ENCODE measurements around the gene TMEM52.

Gene TMEM52

DNA sequence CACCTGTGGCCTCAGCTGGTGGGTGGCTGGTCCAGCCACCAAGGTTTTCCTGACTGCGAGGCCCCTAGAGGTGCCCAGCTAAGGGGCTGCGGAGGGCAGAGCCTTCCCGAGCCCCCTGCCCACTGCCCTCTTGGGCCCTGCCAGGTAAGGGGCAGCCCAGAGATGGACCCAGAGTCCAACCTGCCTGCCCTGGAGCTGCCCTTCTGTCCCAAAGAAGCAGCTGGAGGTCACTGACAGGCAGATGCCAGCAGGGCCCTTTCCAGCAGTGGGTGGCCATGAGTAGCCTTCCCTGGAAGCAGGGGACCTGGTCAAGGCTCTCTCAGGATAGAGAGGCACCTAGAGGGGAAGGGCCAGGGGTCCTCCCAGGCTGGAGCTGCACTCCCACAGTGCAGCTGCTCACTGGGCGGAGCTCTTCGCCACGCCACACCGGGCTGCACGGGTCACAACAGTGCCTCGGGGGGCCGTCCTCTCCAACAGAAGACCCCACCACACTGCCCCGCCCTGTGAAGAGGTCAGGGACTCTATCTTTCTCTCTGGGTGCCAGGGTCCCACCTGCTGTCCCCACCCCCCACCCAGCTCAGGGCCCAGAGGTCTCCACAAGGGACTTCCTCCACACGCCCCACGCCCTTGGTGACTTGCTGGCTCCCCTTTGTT is 17.3 kb downstream of the TMEM52 start:
- peak overlapping the region; percentile 48 for H3K18ac ChIP-seq (ENCODE audit: low read length)
- DNase-seq (ENCODE audit: low spot score), result no peak
- no CpG with 5 or more reads among the region's 13 CpGs for WGBS, 2 donors (ENCODE audit: extremely low coverage in 2 of 2, insufficient read length in 2 of 2, insufficient replicate concordance in 1 of 2)

GRCh38 chr1:1900883-1901640 is 18.0 kb downstream of the TMEM52 start:
- no peaks in the 10 kb centered on the region for H3K4me1 ChIP-seq (ENCODE audit: control insufficient read depth in 2 of 2, insufficient read depth in 1 of 2, low read depth in 1 of 2, low read length in 2 of 2)
- no peak overlapping the region for H2BK12ac ChIP-seq (ENCODE audit: low read length)
- no peak overlapping the region for H2BK5ac ChIP-seq (ENCODE audit: low read length)
- H3K36me3 ChIP-seq (replicated peaks in 1 of 2; ENCODE audit: control insufficient read depth in 2 of 2, insufficient read depth in 2 of 2, low read length in 2 of 2), result no peaks in the 10 kb centered on the region
- peak overlapping the region; percentile 61 for H2AK5ac ChIP-seq (ENCODE audit: low read depth, low read length)
- H3K27ac ChIP-seq (replicated peaks; ENCODE audit: low read length), result no peak overlapping the region
- no peak overlapping the region for H3K23ac ChIP-seq (ENCODE audit: low read depth, low read length, poor library complexity)
- no peak overlapping the region for H2AFZ ChIP-seq (ENCODE audit: low read length)
- no CpG with 5 or more reads among the region's 14 CpGs for WGBS, 2 donors (ENCODE audit: extremely low coverage in 2 of 2, insufficient read length in 2 of 2, insufficient replicate concordance in 1 of 2)
- no peak overlapping the region for H3K4me2 ChIP-seq (ENCODE audit: insufficient read depth, low read length, poor library complexity, severe bottlenecking)
- no peak overlapping the region for H3K14ac ChIP-seq (ENCODE audit: low read length)
- no peak overlapping the region for H4K91ac ChIP-seq (ENCODE audit: low read depth, low read length, poor library complexity)
- no peak overlapping the region for H2BK15ac ChIP-seq (ENCODE audit: low read length)
- DNase-seq (ENCODE audit: low spot score), result no peak
- peaks cover 2% of the 10 kb centered on the region for H3K79me1 ChIP-seq (ENCODE audit: low read depth, low read length)
- H3K4ac ChIP-seq (ENCODE audit: low read length), result no peak overlapping the region
- H3K18ac ChIP-seq (ENCODE audit: low read length), result no peak overlapping the region
- H2BK120ac ChIP-seq (ENCODE audit: low read depth, low read length), result no peak overlapping the region
- H3K27me3 ChIP-seq (ENCODE audit: control insufficient read depth in 3 of 3, insufficient read depth in 3 of 3, low read depth in 1 of 3, low read length in 3 of 3), result no peaks in the 10 kb centered on the region
- H3K4me3 ChIP-seq (ENCODE audit: low read length in 2 of 2), result no peak overlapping the region
- H3K9ac ChIP-seq (ENCODE audit: low read depth, low read length, poor library complexity), result no peak overlapping the region
- peaks cover 4 to 11% of the 10 kb centered on the region in 2 donors for H3K9me3 ChIP-seq (replicated peaks in 1 of 2; ENCODE audit: control insufficient read depth in 2 of 2, insufficient read depth in 1 of 2, low read depth in 1 of 2, low read length in 2 of 2)
- no peak overlapping the region for H4K8ac ChIP-seq (ENCODE audit: low read depth, low read length)

More for the DNA sequence above, 17.3 kb downstream of the TMEM52 start:
- Histone ChIP-seq H2BK15ac (ENCODE audit: low read length) (peak overlapping the region; percentile 33), H2BK12ac (ENCODE audit: low read length) (peak overlapping the region; percentile 7), H2AFZ (ENCODE audit: low read length) (no peak overlapping the region), H3K27me3 (ENCODE audit: control insufficient read depth in 3 of 3, insufficient read depth in 3 of 3, low read depth in 1 of 3, low read length in 3 of 3) (no peaks in the 10 kb centered on the region), H3K9ac (ENCODE audit: low read depth, low read length, poor library complexity) (peak overlapping the region; percentile 9), H2AK5ac (ENCODE audit: low read depth, low read length) (peak overlapping the region; percentile 74), H3K79me1 (ENCODE audit: low read depth, low read length) (peaks cover 2% of the 10 kb centered on the region), H2BK120ac (ENCODE audit: low read depth, low read length) (no peak overlapping the region), H4K8ac (ENCODE audit: low read depth, low read length) (no peak overlapping the region), H3K9me3 (replicated peaks in 1 of 2; ENCODE audit: control insufficient read depth in 2 of 2, insufficient read depth in 1 of 2, low read depth in 1 of 2, low read length in 2 of 2) (peaks cover 4 to 11% of the 10 kb centered on the region in 2 donors), H3K23ac (ENCODE audit: low read depth, low read length, poor library complexity) (peak overlapping the region; percentile 43), H3K14ac (ENCODE audit: low read length) (no peak overlapping the region), H3K4me3 (ENCODE audit: low read length in 2 of 2) (no peak overlapping the region), H4K91ac (ENCODE audit: low read depth, low read length, poor library complexity) (no peak overlapping the region), H3K36me3 (replicated peaks in 1 of 2; ENCODE audit: control insufficient read depth in 2 of 2, insufficient read depth in 2 of 2, low read length in 2 of 2) (no peaks in the 10 kb centered on the region), H3K4me1 (ENCODE audit: control insufficient read depth in 2 of 2, insufficient read depth in 1 of 2, low read depth in 1 of 2, low read length in 2 of 2) (no peaks in the 10 kb centered on the region), H2BK5ac (ENCODE audit: low read length) (no peak overlapping the region), H3K4me2 (ENCODE audit: insufficient read depth, low read length, poor library complexity, severe bottlenecking) (no peak overlapping the region), H3K27ac (replicated peaks; ENCODE audit: low read length) (no peak overlapping the region), H3K4ac (ENCODE audit: low read length) (no peak overlapping the region)

DNA sequence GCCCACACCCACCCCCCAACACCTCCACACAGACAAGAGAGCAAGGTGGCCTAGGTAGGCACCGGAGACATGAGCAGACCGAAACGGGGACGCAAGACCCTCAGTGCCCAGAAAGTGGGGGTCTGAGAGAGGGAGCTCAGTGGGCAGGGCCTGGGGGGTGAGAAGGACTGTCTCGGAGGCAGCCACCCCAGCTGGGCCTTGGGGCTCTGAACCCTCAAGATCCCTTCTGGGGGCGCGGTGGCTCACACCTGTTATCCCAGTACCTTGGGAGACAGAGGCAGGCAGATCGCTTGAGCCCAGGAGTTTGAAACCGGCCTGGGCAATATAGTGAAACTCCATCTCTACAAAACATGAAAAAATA is 19.1 kb downstream of the TMEM52 start:
- Histone ChIP-seq H2AFZ (ENCODE audit: low read length) (no peak overlapping the region), H3K4me2 (ENCODE audit: insufficient read depth, low read length, poor library complexity, severe bottlenecking) (no peak overlapping the region), H3K9ac (ENCODE audit: low read depth, low read length, poor library complexity) (no peak overlapping the region), H4K91ac (ENCODE audit: low read depth, low read length, poor library complexity) (peak overlapping the region; percentile 87), H3K4ac (ENCODE audit: low read length) (no peak overlapping the region), H3K14ac (ENCODE audit: low read length) (peak overlapping the region; percentile 91), H3K27ac (replicated peaks; ENCODE audit: low read length) (no peak overlapping the region), H3K27me3 (ENCODE audit: control insufficient read depth in 3 of 3, insufficient read depth in 3 of 3, low read depth in 1 of 3, low read length in 3 of 3) (no peaks in the 10 kb centered on the region), H3K4me1 (ENCODE audit: control insufficient read depth in 2 of 2, insufficient read depth in 1 of 2, low read depth in 1 of 2, low read length in 2 of 2) (peaks cover 2 to 6% of the 10 kb centered on the region in 2 donors), H2AK5ac (ENCODE audit: low read depth, low read length) (peak overlapping the region; percentile 45), H2BK12ac (ENCODE audit: low read length) (peak overlapping the region; percentile 90), H2BK5ac (ENCODE audit: low read length) (no peak overlapping the region), H3K9me3 (replicated peaks in 1 of 2; ENCODE audit: control insufficient read depth in 2 of 2, insufficient read depth in 1 of 2, low read depth in 1 of 2, low read length in 2 of 2) (peaks cover 4 to 11% of the 10 kb centered on the region in 2 donors), H3K79me1 (ENCODE audit: low read depth, low read length) (peaks cover 4% of the 10 kb centered on the region), H3K4me3 (ENCODE audit: low read length in 2 of 2) (no peak overlapping the region), H2BK15ac (ENCODE audit: low read length) (peak overlapping the region; percentile 55), H3K36me3 (replicated peaks in 1 of 2; ENCODE audit: control insufficient read depth in 2 of 2, insufficient read depth in 2 of 2, low read length in 2 of 2) (no peaks in the 10 kb centered on the region), H3K18ac (ENCODE audit: low read length) (peak overlapping the region; percentile 57), H4K8ac (ENCODE audit: low read depth, low read length) (no peak overlapping the region), H3K23ac (ENCODE audit: low read depth, low read length, poor library complexity) (peak overlapping the region; percentile 9), H2BK120ac (ENCODE audit: low read depth, low read length) (no peak overlapping the region)
- WGBS, 2 donors (ENCODE audit: extremely low coverage in 2 of 2, insufficient read length in 2 of 2, insufficient replicate concordance in 1 of 2), result no CpG with 5 or more reads among the region's 9 CpGs
- DNase-seq (ENCODE audit: low spot score), result no peak

- H3K14ac ChIP-seq (ENCODE audit: low read length), result peak overlapping the region; percentile 91
- H3K18ac ChIP-seq (ENCODE audit: low read length), result peak overlapping the region; percentile 77
- H2AK5ac ChIP-seq (ENCODE audit: low read depth, low read length), result peak overlapping the region; percentile 45
- peaks cover 2% of the 10 kb centered on the region for H3K79me1 ChIP-seq (ENCODE audit: low read depth, low read length)
- H4K8ac ChIP-seq (ENCODE audit: low read depth, low read length), result no peak overlapping the region
- H2AFZ ChIP-seq (ENCODE audit: low read length), result no peak overlapping the region
- peak overlapping the region; percentile 87 for H4K91ac ChIP-seq (ENCODE audit: low read depth, low read length, poor library complexity)
- no peaks in the 10 kb centered on the region for H3K36me3 ChIP-seq (replicated peaks in 1 of 2; ENCODE audit: control insufficient read depth in 2 of 2, insufficient read depth in 2 of 2, low read length in 2 of 2)
- no peak overlapping the region for H3K4me3 ChIP-seq (ENCODE audit: low read length in 2 of 2)
- no peak overlapping the region for H3K4me2 ChIP-seq (ENCODE audit: insufficient read depth, low read length, poor library complexity, severe bottlenecking)
- no peak overlapping the region for H2BK120ac ChIP-seq (ENCODE audit: low read depth, low read length)
- H2BK12ac ChIP-seq (ENCODE audit: low read length), result peak overlapping the region; percentile 90
- H3K9me3 ChIP-seq (replicated peaks in 1 of 2; ENCODE audit: control insufficient read depth in 2 of 2, insufficient read depth in 1 of 2, low read depth in 1 of 2, low read length in 2 of 2), result peaks cover 4 to 11% of the 10 kb centered on the region in 2 donors
- DNase-seq (ENCODE audit: low spot score), result no peak
- H3K23ac ChIP-seq (ENCODE audit: low read depth, low read length, poor library complexity), result peak overlapping the region; percentile 9
- WGBS, 2 donors (ENCODE audit: extremely low coverage in 2 of 2, insufficient read length in 2 of 2, insufficient replicate concordance in 1 of 2), result no CpG with 5 or more reads among the region's 16 CpGs
- peak overlapping the region; percentile 67 for H3K9ac ChIP-seq (ENCODE audit: low read depth, low read length, poor library complexity)
- H3K27me3 ChIP-seq (ENCODE audit: control insufficient read depth in 3 of 3, insufficient read depth in 3 of 3, low read depth in 1 of 3, low read length in 3 of 3), result no peaks in the 10 kb centered on the region
- H3K4ac ChIP-seq (ENCODE audit: low read length), result no peak overlapping the region
- H2BK15ac ChIP-seq (ENCODE audit: low read length), result peak overlapping the region; percentile 55
- no peak overlapping the region for H3K27ac ChIP-seq (replicated peaks; ENCODE audit: low read length)
- H3K4me1 ChIP-seq (ENCODE audit: control insufficient read depth in 2 of 2, insufficient read depth in 1 of 2, low read depth in 1 of 2, low read length in 2 of 2), result peaks cover 7 to 11% of the 10 kb centered on the region in 2 donors
- no peak overlapping the region for H2BK5ac ChIP-seq (ENCODE audit: low read length)
Observed at GRCh38 chr1:1899266-1899966, 19.7 kb downstream of the TMEM52 start.

Data from neuronal stem cell (in vitro differentiated cells).